Measurements from ENCODE around the gene MAP3K21.

DNA sequence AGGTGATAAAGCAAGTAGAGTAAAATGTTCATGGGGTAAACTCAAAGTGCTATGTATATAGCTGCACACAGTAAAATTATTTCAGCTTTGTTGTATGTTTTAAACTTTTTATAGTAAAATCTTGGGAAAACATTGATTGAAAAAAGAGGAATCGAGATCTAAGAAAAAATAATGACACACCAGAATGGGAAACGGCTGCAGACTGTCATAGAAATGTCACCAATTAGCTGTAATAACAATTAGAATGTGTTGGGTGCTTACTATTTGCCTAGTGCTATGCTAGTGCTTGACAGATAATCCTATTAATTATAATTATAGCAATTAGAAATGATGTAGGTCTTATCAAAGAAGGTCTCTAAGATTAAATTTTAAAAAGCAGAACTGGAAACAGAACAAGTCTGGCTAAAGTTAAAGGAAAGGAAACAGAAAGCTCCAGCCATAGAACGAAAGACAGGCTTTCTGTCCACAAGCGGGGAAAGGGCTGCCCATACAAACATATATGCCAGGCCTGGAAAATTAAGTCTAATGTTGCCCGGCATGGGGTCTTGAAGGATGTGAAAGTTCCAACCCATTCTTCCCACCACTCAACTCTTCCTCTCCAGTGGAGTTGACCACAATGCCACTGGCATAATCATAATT is 37.0 kb upstream of the MAP3K21 start:
- TF ChIP-seq, protein P1, sequence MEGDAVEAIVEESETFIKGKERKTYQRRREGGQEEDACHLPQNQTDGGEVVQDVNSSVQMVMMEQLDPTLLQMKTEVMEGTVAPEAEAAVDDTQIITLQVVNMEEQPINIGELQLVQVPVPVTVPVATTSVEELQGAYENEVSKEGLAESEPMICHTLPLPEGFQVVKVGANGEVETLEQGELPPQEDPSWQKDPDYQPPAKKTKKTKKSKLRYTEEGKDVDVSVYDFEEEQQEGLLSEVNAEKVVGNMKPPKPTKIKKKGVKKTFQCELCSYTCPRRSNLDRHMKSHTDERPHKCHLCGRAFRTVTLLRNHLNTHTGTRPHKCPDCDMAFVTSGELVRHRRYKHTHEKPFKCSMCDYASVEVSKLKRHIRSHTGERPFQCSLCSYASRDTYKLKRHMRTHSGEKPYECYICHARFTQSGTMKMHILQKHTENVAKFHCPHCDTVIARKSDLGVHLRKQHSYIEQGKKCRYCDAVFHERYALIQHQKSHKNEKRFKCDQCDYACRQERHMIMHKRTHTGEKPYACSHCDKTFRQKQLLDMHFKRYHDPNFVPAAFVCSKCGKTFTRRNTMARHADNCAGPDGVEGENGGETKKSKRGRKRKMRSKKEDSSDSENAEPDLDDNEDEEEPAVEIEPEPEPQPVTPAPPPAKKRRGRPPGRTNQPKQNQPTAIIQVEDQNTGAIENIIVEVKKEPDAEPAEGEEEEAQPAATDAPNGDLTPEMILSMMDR (IDR thresholded peaks at IDR 0.05): no peak
- TF ChIP-seq POLR2A (IDR thresholded peaks at IDR 0.05; ENCODE audit: low read depth): no peak
- TF ChIP-seq POLR2AphosphoS5 (IDR thresholded peaks at IDR 0.05): no peak
